ENCODE measurements around the gene TSHZ2. TPM values are rescaled to one million over a fixed set of nuclear protein-coding genes. Genes with fewer than 3 reads are reported as not detected.

TSHZ2 gene
- total RNA-seq, 1 experiment from 2014 or later: 2.3 TPM

DNA sequence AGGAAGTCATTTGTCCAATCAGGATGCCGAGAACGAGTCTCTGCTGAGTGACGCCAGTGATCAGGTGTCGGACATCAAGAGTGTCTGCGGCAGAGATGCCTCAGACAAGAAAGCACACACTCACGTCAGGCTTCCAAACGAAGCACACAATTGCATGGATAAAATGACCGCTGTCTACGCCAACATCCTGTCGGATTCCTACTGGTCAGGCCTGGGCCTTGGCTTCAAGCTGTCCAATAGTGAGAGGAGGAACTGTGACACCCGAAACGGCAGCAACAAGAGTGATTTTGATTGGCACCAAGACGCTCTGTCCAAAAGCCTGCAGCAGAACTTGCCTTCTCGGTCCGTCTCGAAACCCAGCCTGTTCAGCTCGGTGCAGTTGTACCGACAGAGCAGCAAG is 281.5 kb downstream of the TSHZ2 start:
- ChIA-PET POLR2A (no interaction called here), CTCF (interaction anchor here (0.6 kb wide), 1 partner anchor 103 kb away, joined by 4 read pairs; no protein-coding TSS in a partner anchor)
- Mint-ChIP-seq H3K27ac (ENCODE audit: low read depth, unreplicated experiment) (no peak overlapping the region), H3K4me3 (ENCODE audit: unreplicated experiment) (no peak overlapping the region), H3K4me1 (ENCODE audit: insufficient read depth, unreplicated experiment) (no peaks in the 10 kb centered on the region), H3K36me3 (ENCODE audit: insufficient read depth, unreplicated experiment) (peaks cover 30% of the 10 kb centered on the region), H3K27me3 (ENCODE audit: insufficient read depth, unreplicated experiment) (no peaks in the 10 kb centered on the region), H3K9me3 (ENCODE audit: unreplicated experiment) (peaks cover 7% of the 10 kb centered on the region)
- no TSS peak for BruUV-seq (replicated peaks)
- no peak for TF ChIP-seq CTCF (IDR thresholded peaks at IDR 0.05; ENCODE audit: unreplicated experiment)
- DNase-seq (ENCODE audit: unreplicated experiment): no peak
- intact Hi-C loops (cut with micrococcal nuclease): no loop called here

DNA sequence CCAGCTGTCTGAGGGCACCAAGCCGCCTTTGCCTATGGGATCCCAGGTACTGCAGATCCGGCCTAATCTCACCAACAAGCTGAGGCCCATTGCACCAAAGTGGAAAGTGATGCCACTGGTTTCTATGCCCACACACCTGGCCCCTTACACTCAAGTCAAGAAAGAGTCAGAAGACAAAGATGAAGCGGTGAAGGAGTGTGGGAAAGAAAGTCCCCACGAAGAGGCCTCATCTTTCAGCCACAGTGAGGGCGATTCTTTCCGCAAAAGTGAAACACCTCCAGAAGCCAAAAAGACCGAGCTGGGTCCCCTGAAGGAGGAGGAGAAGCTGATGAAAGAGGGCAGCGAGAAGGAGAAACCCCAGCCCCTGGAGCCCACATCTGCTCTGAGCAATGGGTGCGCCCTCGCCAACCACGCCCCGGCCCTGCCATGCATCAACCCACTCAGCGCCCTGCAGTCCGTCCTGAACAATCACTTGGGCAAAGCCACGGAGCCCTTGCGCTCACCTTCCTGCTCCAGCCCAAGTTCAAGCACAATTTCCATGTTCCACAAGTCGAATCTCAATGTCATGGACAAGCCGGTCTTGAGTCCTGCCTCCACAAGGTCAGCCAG is 283.0 kb downstream of the TSHZ2 start:
- intact Hi-C loops (cut with micrococcal nuclease): no loop called here
- Mint-ChIP-seq H3K27ac (ENCODE audit: low read depth, unreplicated experiment) (no peak overlapping the region), H3K9me3 (ENCODE audit: unreplicated experiment) (peaks cover 7% of the 10 kb centered on the region), H3K4me1 (ENCODE audit: insufficient read depth, unreplicated experiment) (no peaks in the 10 kb centered on the region), H3K4me3 (ENCODE audit: unreplicated experiment) (no peak overlapping the region), H3K27me3 (ENCODE audit: insufficient read depth, unreplicated experiment) (no peaks in the 10 kb centered on the region), H3K36me3 (ENCODE audit: insufficient read depth, unreplicated experiment) (peaks cover 26% of the 10 kb centered on the region)
- no TSS peak for BruUV-seq (replicated peaks)
- ChIA-PET CTCF (interaction anchor here (0.6 kb wide), 1 partner anchor 509 kb away, joined by 4 read pairs; no protein-coding TSS in a partner anchor), POLR2A (no interaction called here)
- TF ChIP-seq CTCF (IDR thresholded peaks at IDR 0.05; ENCODE audit: unreplicated experiment): no peak
- DNase-seq (ENCODE audit: unreplicated experiment): no peak

DNA sequence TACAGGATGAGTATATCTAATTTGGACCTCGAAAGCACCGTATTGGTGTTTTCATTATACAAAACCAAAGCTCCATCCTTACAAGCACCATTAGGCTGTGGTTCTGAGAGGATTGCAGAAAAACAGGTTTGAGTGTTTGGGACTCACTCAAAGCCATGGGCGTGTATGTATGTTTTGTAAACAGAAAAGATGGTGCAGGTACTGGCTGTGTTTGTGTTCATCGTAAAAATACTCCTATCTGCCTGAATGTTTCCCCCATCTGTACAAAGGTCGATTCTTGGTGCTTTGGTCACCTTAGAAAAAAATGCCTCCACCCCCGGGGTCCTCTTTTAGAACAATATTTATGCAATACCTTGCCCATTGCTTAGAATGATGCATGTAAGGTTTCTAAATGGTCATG is 286.6 kb downstream of the TSHZ2 start:
- ChIA-PET CTCF (interaction anchor here (1.0 kb wide), 1 partner anchor 289 kb away, joined by 3 read pairs; no protein-coding TSS in a partner anchor), POLR2A (no interaction called here)
- Mint-ChIP-seq H3K27me3 (ENCODE audit: insufficient read depth, unreplicated experiment) (no peaks in the 10 kb centered on the region), H3K4me1 (ENCODE audit: insufficient read depth, unreplicated experiment) (no peaks in the 10 kb centered on the region), H3K27ac (ENCODE audit: low read depth, unreplicated experiment) (no peak overlapping the region), H3K36me3 (ENCODE audit: insufficient read depth, unreplicated experiment) (peaks cover 19% of the 10 kb centered on the region), H3K9me3 (ENCODE audit: unreplicated experiment) (no peaks in the 10 kb centered on the region), H3K4me3 (ENCODE audit: unreplicated experiment) (no peak overlapping the region)
- intact Hi-C loops (cut with micrococcal nuclease): no loop called here
- BruUV-seq (replicated peaks): no TSS peak
- TF ChIP-seq CTCF (IDR thresholded peaks at IDR 0.05; ENCODE audit: unreplicated experiment): no peak
- DNase-seq (ENCODE audit: unreplicated experiment): no peak

DNA sequence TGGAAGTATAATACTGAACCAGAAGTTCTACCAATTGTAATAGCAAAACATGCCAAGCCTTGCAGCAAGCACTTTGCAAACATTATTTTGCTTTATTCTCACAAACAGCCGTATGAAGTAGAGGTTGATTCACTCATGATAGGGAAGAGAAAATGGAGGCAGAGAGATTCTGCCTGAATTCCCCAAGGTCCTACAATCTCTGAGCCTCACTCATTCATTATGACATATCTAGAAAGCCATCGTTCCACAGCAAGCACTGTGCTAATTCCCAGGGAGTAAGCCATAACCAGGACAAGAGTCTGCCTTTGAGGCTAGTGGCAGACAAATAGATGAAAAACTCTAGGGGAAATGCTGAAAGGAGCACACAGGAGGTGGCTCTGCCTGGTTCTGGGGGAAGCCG is 288.0 kb downstream of the TSHZ2 start:
- no peaks in the 10 kb centered on the region for H3K4me1 Mint-ChIP-seq (ENCODE audit: insufficient read depth, unreplicated experiment)
- BruUV-seq (replicated peaks): no TSS peak
- ChIA-PET CTCF (no interaction called here), POLR2A (no interaction called here)
- H3K4me3 Mint-ChIP-seq (ENCODE audit: unreplicated experiment): no peak overlapping the region
- intact Hi-C loops (cut with micrococcal nuclease): no loop called here
- no peak for TF ChIP-seq CTCF (IDR thresholded peaks at IDR 0.05; ENCODE audit: unreplicated experiment)
- no peak for DNase-seq (ENCODE audit: unreplicated experiment)
- H3K9me3 Mint-ChIP-seq (ENCODE audit: unreplicated experiment): no peaks in the 10 kb centered on the region
- H3K27me3 Mint-ChIP-seq (ENCODE audit: insufficient read depth, unreplicated experiment): no peaks in the 10 kb centered on the region
- H3K36me3 Mint-ChIP-seq (ENCODE audit: insufficient read depth, unreplicated experiment): peaks cover 13% of the 10 kb centered on the region
- H3K27ac Mint-ChIP-seq (ENCODE audit: low read depth, unreplicated experiment): no peak overlapping the region
